HG02943 (cell line): ENCODE measurements around the gene CBL.
A peak's percentile ranks its signal among the peaks of the same experiment; 100 is the strongest.

Source experiments
- ATAC-seq: cut with Tn5 transposase; IDR thresholded peaks from one replicate; pipeline ENCODE4 v1.9.1; 2021; ENCODE audit warnings: mild to moderate bottlenecking, low read depth, moderate library complexity; ENCODE audit not compliant: unreplicated experiment

The CBL gene

DNA sequence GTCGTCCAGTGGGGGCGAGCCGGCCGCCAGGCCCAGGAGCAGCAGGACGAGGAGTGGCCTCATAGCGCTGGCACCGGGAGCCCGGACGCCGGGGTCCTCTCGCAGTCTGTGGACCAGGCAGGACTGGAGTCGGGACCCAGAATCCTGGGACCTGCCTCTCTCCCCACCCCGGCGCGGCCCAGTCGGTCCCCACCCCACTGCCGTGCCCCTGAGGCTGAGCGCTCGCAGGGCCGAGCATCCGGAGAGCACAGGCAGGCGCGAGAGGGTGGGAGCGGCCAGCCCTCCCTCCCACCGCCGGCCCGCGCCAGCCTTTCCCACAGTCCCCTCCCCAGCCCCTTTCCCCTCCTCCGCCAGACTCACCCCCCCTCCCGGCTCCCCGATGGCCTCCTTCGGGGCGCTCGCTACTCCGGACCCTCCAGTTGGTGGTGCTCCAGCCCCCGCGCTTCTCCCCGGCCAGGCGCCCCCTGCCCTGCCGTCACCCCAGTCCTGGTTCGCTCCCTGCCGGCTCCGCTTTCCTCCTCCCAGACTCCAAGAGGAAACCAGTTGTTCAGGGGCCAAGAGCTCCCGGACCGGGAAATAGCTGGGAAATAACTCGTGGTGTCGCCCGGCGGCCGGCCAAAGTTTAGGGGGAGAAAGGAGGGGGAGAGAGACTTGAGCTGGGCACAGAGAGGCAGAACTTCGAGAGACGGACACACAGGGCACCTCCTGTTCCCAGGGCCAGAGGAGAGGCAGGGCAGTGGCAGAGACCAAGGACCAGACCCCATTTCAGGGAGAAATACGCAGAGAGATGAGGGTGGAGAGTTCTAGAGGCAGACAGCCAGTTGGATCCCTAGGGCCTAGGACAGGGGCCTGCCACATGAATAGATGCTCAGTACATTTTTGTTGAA lies 134.4 kb downstream of the CBL start, which contains the start of gene C1QTNF5:
Gene C1QTNF5, minus strand, starts transcription at position 549 of the 887 bp plus-strand sequence. Its CDS starts 486 bp downstream, at position 63.
- no peak for ATAC-seq

DNA sequence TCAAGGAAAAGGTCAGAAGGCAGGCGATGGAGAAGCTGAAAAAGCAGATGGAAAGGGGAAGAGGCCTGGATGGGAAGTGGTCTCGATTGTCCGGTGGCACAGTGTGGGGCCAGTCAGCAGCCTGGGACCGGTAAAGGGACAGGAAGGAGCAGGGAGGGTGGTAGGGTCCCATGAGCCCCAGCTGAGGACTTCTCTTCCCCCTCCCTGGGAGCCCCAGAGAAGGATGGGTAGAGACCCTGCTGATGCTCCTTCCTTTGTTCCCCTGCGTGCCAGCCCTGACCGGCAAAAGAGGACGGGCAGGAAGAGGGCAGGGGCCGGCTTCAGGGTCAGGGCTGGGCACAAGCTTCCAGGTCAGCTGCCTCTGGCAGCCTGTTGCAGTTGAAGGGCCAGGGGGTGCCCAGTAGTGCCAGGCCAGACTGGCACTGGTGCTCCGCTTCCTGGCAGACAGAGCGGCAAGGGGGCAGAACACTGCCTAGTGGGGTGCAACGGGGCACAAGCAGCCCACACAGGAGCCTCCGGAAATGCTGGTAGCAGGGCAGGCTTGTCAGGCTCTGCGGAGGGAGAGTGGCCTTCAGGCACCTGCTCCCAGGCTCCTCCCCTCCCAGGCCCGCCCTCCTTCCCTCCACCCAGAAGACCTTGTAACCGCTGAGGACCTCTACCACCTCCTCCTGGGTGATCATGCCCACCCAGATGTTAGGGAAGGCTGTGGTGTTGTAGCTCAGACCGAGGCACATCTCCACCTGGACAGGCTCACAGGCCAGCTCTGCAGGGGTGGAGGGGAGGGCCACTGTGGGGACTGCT lies 135.3 kb downstream of the CBL start:
- no peak for ATAC-seq

DNA sequence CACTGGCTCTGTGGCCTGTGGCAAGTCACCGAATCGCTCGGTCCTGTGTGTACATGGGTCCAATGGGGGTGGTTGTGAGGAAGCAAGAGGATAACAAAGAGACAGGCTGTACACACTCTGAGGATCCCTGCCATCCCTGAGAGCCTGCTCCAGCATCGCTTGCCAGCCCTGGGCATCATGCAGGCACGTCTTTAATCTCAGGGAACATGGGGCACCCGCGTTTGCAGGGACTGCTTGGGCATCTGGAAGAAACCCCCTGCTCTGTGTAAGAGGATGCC lies 135.8 kb downstream of the CBL start:
- ATAC-seq = no peak

DNA sequence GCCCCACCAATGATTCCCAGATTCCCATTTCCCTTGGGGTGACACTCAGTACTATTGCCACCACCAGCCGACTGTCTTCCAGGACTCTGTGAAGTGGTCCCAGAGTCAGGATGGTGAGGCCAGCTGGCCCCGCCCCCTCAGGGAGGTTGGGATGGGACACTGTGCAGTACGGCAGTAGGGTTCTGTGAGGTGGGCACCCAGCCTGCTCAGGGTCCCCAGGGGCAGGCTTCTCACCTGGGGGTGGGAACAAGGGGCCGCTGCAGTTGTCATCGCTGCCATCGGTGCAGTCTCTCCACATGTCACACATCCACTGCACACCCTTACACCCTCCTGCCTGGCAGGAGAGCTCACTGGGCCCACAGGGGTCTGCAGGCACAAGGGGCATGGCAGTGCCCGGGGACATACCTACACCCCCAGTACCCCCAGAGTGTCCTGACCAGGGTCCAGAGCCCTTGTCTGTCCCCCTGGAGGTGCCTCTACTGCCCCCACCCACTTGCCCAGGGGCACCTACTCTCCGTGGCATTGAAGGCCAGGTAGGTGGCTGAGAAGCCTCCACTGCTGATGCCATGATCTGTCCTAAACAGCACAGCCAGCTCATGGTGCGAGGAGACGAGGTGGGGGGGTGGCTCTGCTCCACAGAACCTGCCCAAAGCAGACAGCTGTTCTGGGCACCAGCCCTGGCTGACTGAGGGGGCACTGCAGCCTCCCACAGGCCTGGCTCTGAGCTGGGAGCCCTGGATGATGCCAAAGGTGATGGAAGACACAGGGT lies 136.4 kb downstream of the CBL start:
- ATAC-seq = no peak

DNA sequence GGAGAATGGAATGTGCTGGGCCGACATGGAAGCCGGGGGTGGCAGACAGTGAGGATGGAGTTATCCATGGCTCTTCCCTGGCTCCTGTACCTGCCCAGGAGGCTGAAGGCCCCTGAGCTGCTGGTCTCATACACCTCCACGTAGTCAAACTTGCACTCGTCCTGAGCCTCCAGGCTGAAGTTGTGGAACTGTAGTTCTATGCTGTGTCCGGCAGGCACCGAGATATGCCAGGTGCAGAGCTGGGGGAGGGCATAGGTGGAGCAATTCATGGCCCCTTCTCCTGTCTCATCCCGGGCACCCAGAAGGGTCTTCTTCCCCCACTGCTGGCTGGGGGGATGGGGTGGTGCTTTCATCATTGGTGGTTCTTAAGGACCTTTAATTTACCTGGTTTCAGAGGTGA lies 137.6 kb downstream of the CBL start:
- ATAC-seq = no peak

DNA sequence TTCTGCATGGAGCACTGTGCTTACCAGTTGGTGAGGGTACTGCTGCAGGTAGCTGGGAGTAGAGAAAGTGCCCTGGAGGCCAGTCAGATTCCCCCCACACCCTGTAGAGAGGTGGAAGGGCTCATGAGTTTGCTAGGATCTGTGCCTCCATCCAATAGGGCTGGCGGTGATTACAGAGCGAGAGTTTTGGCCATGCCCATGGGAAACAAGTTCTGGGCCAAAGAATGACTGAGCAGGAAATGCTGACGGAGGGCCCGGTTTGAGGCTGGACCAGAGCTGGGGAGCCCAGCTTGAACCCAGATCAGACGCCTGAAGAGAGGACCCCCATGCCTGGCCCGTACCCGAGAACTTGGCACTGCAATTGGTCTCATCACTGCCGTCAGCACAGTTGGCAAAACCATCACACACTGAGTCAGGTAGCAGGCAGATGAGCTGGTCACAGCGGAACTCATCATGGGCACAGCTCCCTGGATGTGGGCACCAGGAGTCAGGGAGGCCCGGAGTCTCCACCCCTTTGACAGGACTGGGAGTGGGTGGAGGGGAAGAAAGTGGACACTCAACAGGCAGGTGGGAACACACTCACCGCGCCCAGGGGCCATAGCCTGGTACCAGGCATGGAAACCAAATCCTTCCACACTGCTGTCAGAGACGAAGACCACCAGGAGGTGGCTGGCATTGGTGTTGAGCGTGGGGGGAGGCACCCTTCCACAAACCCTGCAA lies 138.3 kb downstream of the CBL start:
- no peak for ATAC-seq

DNA sequence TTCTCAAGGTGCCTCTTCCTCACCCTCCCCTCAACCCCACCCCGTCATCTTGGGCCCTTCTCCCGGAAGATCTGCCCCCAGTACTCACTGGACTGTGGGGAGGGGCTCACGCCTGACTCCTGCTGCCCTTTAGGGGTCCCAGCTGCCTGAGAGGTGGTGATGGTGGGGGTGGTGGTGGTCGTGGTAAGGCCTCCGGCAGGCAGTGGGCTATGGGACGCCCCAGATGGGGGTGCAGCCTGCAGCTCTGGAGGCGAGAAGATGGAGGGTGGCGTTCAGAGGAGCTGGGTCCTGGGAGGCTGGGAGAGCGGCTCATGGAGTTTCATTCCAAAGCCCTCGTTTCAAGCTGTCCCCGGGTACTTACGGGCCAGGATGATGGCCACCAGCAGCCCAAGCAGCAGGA lies 139.5 kb downstream of the CBL start:
- no peak for ATAC-seq

DNA sequence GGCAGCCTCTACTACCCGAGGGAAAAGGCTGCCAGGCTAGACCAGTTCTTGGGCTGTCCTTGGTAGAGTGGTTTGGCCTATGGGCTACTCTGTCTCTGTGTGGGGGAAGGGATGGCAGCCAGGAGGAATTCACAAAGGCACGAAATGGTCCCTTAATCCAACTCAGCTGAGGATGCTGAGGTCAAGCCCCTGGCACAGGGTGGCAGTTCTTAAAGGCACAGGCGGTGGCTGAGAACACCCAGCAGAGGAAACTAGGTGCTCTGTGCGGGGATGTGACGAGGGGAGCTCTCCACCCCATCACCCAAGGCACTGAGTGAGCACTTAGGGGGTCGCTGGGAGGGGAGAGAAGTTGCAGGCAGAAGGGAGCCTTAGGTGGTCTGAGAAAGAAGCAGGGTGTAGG lies 140.5 kb downstream of the CBL start, which contains the start of gene MFRP:
Gene MFRP, minus strand, starts transcription at position 101 of the 400 bp plus-strand sequence. CDS start 192 bp downstream, outside the sequence.
- ATAC-seq = no peak

DNA sequence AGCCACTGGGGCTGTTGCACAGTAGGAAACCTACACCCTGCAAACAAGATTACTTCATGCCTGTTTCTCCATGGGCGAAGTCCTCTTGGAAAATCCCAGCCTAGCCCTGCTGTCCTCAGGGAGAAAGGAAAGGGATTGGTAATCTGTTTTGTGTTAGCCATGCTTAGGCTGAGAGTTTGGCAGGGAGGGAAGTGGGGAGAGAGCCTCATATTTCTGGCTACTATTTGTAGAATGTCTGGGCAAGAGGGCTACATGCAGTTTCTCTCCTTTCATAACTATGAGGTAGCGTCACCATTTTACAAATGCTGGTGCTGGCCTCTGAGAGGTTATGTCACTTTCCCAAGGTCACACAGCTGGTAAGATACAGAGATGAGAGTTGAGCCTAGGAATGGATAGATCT lies 141.1 kb downstream of the CBL start:
- no peak for ATAC-seq

DNA sequence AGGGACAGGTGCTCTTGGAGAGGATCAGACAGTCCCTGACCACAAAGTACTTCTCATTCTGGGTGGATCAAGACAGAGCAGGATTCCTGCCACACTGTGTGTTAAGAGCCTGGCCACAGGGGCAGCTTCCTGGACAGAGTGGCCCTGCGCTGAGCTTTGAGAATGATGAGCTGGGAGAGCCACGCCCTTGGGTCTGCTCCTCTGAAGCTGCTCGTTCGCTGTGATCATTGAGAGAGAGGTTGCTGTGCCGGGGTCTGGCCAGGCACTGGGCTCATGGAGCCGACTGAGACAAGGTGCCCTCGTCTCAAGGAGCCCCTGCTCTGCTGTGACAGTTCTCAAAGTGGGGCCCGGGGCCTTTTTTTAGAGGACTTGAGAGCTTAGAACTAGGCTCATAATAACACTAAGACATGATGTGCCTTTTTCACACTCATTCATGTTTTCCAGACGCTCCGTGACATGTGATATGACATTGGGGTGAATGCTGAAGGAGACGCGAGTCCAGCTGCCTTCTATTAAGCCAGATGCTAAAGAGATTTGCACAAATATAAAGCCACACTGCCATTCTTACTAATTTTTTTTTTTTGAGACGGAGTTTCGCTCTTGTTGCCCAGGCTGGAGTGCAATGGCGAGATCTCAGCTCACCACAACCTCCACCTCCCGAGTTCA lies 141.9 kb downstream of the CBL start:
- ATAC-seq = no peak

DNA sequence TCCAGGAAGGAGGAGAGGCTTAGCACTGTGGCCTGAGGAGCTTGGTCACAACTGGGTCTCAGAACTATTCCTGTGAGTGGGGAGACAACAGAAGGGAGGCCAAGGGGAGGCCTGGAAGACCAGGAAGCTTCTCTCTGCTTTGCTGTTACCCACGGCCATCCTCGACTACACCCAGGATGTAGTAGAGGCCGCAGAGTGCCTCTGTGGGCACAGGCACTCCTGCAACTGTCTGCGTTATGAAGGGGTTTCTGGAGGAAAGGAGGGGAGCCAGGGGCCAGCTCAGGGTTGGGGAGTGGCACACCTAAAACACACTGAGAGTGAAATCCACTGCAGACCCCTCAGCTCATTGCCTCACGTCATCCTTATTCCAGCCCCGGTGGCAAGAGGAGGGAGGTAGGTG lies 144.2 kb downstream of the CBL start:
- ATAC-seq = no peak

DNA sequence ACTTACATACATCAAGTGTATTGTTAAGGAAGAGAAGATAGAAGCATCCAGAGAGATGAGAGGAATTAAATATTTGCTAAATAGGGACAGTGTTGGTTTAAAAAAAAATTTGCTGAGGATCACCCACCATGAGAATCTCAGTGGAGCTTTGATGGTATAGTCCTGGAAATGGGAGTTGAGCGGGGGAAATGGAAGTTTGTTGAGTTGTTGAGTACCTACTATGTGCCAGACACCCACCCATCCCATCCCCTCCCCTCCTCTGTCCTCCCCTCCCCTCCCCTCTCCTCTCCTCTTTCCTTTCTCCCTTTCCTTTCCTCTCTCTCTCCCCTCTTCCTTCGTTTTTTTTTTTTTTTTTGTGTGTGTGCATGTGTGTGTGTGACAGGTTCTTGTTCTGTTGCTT lies 145.1 kb downstream of the CBL start:
- no peak for ATAC-seq

DNA sequence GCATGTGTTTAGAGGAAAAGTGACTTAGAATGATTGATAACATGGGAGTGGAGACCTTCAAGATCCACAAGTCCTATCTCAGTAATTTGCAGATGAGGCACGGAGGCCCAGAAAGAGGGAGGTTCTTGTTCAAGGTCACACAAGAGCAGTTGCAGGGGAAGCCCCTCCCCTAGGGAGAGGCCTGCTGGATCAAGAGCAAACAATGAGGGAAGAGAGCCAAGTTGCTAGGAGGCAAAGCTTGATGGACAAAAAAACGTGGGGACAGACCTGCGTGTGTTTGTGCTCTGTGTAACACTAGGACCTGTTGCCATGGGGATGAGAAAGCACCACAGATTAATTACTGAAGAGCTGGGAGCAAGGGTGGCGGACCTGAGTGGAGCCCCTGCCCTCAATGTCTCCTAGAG lies 146.7 kb downstream of the CBL start:
- no peak for ATAC-seq

DNA sequence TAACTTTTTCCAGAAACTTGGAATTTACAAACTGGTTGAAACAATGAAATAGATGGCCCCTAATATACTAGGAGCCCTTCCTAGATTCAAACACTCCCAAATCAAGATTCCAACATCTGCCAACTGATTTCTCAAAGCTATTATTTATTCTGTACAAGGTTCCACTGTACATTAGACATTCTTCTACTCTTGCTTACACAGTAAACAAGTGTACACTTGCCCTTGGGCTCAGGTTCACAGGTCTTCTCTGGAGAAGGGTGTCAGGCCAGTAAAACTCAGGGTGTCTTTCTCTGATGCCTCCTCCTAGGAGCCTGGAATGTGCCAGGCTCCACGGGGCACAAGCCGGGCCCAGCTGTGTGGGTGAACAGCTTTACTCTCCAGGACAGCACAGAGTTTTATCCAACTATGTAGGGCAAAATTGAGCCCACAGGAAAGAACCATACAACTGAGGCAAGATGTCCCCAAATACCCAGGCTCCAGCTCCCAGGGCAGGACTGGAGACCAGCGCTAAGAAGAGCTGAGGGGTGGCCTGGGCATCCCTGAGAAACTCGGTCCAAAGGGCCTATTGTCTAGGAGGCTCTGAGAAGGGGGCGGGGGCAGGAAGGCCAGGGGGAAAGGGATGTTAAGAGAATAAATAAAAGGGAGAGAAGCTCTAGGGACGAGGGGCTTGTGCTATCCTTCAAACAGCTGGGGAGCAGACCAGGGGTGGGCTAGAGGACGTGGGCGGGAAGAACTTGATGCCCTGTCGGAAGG lies 149.1 kb downstream of the CBL start:
- ATAC-seq = no peak

DNA sequence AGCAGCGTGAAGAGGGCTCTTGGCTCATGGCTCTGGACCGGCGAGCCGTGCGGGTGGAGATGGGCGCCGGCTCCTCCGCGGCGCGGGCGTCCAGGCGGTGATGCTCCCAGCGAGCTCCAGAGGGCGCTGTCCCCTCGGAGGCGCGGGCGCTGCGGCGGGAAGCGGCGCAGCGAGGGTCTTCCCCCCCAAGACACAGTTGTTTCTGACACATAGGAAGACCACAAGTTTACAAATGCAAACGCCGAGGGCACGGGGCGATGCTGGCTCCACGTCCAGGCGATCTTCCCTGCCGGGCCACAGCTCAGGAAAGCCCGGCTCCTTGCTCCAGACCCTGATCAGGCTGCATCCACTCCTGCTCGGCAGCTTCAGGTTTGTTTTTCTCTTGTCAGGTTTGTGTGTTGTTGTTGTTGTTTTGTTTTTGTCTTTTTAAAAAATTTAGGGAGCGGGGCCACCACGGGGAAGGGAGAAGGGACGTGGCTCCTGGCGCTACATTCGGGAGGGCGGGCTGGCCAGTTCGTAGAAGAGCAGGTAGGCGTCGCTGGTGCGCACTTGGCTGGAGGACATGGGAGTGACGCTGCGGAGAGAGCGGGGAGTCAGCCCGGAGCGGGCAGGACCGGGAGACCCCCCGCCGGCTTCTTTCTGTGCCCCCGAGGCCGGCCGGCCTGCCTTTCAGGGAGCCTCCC lies 150.4 kb downstream of the CBL start:
- ATAC-seq = peak; percentile 60

DNA sequence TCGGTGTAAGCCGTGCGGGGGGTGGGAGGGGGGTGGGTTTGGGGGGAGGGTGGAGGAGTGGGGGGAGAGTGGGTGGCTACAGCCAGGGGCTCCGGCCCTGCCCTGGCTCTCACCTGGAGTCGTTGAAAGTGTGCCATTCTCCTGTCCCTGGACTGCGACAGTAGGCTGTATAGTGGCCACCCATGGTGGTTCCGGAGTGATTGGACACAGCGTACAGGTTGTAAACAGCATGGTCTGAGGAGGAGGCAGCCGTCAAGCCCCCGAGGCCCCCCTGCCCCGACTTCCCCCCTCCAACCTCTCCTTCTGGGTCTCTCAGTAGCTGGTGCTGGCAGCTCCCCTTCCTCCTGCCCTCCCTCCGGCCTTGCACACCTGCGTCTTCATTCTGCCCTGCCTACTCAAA lies 150.9 kb downstream of the CBL start:
- ATAC-seq = no peak
